Suprapubic skin (tissue), 4 donors: ENCODE data around the gene GCSAM. TPM values are rescaled to one million over a fixed set of nuclear protein-coding genes. Genes with fewer than 3 reads are reported as not detected.

ENCODE experiments used
- DNase-seq, 2 donors: peaks; one replicate each; pipeline ENCODE4 v3.0.0-alpha.2; 2019; ENCODE audit warnings: low spot score in 2 of 2
- H3K27ac ChIP-seq: fragments of 200-600 bp; sonication (generic); one replicate; pipeline ENCODE4 v1.5.1; 2019
- H3K27me3 ChIP-seq: fragments of 200-600 bp; sonication (generic); one replicate; pipeline ENCODE4 v1.5.1; 2019
- H3K36me3 ChIP-seq: fragments of 200-600 bp; sonication (generic); one replicate; pipeline ENCODE4 v1.5.1; 2019
- H3K4me1 ChIP-seq: fragments of 200-600 bp; sonication (generic); one replicate; pipeline ENCODE4 v1.5.1; 2019
- H3K4me3 ChIP-seq: fragments of 200-600 bp; sonication (generic); one replicate; pipeline ENCODE4 v1.5.1; 2019; ENCODE audit warnings: mild to moderate bottlenecking
- H3K9me3 ChIP-seq: fragments of 200-600 bp; sonication (generic); one replicate; pipeline ENCODE4 v1.5.1; 2019
- EP300 ChIP-seq: sonication (generic); formaldehyde crosslinking; IDR thresholded peaks from one replicate; pipeline ENCODE4 v1.6.1; 2017; ENCODE audit warnings: antibody characterized with exemption
- POLR2A ChIP-seq, 2 donors: fragments of 450-650 bp; IDR thresholded peaks; one replicate each; pipeline ENCODE4 v1.6.1; 2017; ENCODE audit warnings: antibody characterized with exemption in 2 of 2, mild to moderate bottlenecking in 2 of 2, moderate library complexity in 2 of 2
- POLR2AphosphoS5 ChIP-seq, 3 donors: sonication (generic); formaldehyde crosslinking; IDR thresholded peaks; one replicate each; pipeline ENCODE4 v1.6.1; 2017; ENCODE audit warnings: antibody characterized with exemption in 3 of 3
- WGBS: methylation state at CpG from one replicate; pipeline ENCODE4 v1.1.5; 2018; 5-methylcytosine and 5-hydroxymethylcytosine counted together
- total RNA-seq, 4 donors: library from RNA; depleted of rRNA; stranded (reverse); fragments of >200 nt; gene quantifications; one replicate each; pipeline ENCODE4 v1.1.0, GENCODE V29; 2016
- TF ChIP-seq, protein P1 (sequence below), 2 donors: fragments of 200-600 bp in 1 of 2; fragments of 450-650 bp in 1 of 2; sonication (generic) in 1 of 2; IDR thresholded peaks; one replicate each; pipeline ENCODE4 v1.5.1; 2016 to 2019; ENCODE audit warnings: antibody characterized with exemption in 2 of 2, mild to moderate bottlenecking in 1 of 2, moderate library complexity in 1 of 2

GCSAM gene
- total RNA-seq, 4 donors from 2014 or later = 0.62 to 1.4 (median 1.3) TPM

DNA sequence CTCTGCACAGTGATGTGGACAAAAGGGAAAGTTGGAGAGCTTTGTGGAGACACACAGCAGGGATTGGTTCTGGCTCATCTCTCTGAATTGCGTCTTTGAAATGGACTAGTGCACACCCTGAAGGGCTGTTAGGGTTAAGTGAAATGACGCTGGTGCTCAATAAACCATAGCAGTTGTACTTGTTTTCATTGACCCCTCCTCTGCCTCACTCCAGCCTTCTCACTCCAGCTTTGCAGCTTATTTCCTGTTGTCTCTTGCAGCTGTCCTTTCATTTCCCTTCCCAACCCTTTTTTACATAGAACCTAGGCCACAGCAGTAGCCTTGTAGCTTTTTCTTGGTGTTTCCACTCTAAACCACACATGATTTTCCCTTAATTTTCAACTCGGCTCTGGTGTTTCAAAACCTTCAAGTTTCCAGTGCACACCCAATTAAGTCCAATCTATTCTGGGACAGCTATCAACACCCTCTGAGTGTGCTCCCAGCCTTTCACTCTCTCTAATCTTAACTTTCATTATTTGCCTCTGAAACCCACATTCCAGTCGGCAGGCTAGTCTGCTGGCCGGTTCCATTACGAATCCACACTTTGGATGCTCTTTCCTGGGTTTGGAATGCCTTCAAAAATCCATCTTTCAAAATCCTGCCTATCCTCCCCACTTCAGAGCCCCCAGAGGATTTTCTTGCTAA is 40.4 kb downstream of the GCSAM start:
- TF ChIP-seq, protein P1, sequence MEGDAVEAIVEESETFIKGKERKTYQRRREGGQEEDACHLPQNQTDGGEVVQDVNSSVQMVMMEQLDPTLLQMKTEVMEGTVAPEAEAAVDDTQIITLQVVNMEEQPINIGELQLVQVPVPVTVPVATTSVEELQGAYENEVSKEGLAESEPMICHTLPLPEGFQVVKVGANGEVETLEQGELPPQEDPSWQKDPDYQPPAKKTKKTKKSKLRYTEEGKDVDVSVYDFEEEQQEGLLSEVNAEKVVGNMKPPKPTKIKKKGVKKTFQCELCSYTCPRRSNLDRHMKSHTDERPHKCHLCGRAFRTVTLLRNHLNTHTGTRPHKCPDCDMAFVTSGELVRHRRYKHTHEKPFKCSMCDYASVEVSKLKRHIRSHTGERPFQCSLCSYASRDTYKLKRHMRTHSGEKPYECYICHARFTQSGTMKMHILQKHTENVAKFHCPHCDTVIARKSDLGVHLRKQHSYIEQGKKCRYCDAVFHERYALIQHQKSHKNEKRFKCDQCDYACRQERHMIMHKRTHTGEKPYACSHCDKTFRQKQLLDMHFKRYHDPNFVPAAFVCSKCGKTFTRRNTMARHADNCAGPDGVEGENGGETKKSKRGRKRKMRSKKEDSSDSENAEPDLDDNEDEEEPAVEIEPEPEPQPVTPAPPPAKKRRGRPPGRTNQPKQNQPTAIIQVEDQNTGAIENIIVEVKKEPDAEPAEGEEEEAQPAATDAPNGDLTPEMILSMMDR (IDR thresholded peaks at IDR 0.05) = no peak
- no peak for DNase-seq
- Histone ChIP-seq H3K4me3 (no peak overlapping the region), H3K27ac (no peak overlapping the region), H3K27me3 (no peaks in the 10 kb centered on the region), H3K36me3 (no peaks in the 10 kb centered on the region), H3K9me3 (no peaks in the 10 kb centered on the region), H3K4me1 (peaks cover 18% of the 10 kb centered on the region)
- WGBS = 41% methylated on average over 6 of the region's 6 CpGs

DNA sequence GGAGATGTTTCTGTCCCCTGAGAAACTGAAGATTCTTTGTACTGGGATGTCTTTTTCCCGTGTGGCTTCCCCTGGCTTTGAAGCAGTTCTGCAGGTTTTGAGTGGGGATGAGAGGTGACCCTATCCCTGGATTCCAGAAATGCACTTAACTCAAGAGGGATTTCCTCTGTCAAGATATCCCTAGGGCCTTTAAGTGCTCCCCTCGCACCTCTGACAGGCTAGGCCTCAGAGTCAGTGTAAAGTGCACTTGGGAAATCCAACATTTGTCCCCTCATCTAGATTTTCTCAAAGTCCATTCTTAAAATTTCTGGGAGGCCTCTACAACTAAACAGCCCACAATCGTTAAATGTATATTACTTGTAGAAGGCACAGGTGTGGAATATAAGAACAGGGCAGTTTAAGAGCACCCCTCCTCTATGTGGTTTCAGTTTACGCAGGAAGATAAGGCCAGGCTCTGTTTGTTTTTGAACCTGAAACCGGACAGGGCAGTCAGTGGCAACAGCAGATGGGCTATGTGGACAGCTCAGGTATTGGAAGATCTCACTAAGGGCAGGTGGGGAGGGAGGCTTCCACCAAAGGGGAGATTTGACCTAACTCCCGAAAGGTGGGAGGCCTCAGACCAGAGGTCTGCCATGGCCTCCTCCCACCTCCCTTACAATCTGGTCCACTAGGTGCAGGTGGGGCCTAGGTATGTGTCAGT is 42.0 kb downstream of the GCSAM start:
- DNase-seq = no peak
- TF ChIP-seq, protein P1 (IDR thresholded peaks at IDR 0.05) = no peak
- no peaks in the 10 kb centered on the region for H3K36me3 ChIP-seq
- WGBS = 82% methylated on average over 5 of the region's 6 CpGs
- H3K27me3 ChIP-seq = no peaks in the 10 kb centered on the region
- H3K4me1 ChIP-seq = peaks cover 28% of the 10 kb centered on the region
- no peaks in the 10 kb centered on the region for H3K9me3 ChIP-seq
- H3K4me3 ChIP-seq = no peak overlapping the region
- no peak overlapping the region for H3K27ac ChIP-seq

DNA sequence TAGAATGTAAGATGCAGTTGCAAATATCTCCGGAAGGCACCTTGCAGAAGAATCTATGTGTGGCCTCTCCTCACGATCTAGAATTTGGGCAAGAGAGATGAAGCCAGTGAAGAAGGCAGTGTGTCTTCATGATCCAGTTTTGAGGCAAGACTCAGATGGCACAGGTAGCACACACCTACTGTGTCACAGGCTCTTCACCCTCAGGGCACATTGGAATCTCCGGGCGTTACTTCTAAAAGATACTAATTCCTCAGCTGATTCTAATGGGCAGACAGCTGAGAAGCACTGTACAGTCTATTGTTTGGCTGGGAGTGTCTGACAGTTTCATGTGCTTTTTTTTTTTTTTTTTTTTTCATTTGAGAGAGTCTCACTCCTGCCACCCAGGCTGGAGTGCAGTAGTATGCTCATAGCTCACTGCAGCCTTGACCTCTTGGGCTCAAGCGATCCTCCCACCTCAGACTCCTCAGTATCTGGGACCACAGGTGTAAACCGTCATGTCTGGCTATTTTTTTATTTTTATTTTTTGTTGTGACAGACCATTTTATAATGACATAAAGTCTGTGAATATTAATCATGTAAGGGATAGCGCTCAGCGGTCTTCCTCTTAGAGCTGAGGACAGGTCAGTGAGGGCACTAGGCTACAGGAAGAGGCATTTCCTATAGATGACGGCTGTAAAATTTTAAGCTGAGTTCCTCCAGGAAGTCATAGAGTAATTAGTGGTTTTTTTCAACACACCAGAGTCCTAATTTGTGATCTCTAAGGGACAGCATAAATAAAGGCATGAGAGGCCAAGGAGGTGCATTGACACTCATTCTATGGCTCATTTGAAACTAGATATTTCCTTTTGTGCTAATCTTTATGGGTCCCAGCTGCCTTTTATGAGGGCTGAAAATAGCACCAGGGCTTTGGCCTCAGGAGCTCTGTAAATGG is 42.8 kb downstream of the GCSAM start:
- Histone ChIP-seq H3K9me3 (no peaks in the 10 kb centered on the region), H3K27me3 (no peaks in the 10 kb centered on the region), H3K4me1 (peaks cover 34% of the 10 kb centered on the region), H3K27ac (no peak overlapping the region), H3K4me3 (no peak overlapping the region), H3K36me3 (no peaks in the 10 kb centered on the region)
- DNase-seq = no peak
- 69% methylated on average over 9 of the region's 9 CpGs for WGBS
- TF ChIP-seq POLR2A (IDR thresholded peaks at IDR 0.05) (no peak), POLR2AphosphoS5 (IDR thresholded peaks at IDR 0.05) (no peak), EP300 (no peak)
- TF ChIP-seq, protein P1 (IDR thresholded peaks at IDR 0.05) = no peak

DNA sequence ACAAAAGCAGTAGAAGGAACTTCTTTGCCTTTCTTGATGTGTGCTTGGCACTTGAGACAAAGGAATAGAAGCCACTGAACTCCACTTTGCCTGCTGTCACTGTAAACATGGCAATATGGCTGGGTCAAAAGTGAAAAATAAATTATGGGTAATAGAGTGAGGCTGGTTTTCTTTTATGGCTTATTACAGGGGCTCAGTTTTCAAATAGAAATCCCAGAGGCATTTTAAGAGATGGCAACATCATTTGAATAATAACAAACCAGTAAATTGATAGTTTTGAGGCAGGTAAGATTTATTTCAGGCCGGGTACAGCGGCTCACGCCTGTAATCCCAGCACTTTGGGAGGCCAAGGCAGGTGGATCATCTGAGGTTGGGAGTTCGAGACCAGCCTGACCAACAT is 44.1 kb downstream of the GCSAM start:
- H3K36me3 ChIP-seq = no peaks in the 10 kb centered on the region
- H3K4me3 ChIP-seq = no peak overlapping the region
- WGBS = 62% methylated on average over 4 of the region's 4 CpGs
- DNase-seq = no peak
- H3K9me3 ChIP-seq = no peaks in the 10 kb centered on the region
- TF ChIP-seq POLR2A (IDR thresholded peaks at IDR 0.05) (no peak), EP300 (no peak), POLR2AphosphoS5 (IDR thresholded peaks at IDR 0.05) (no peak)
- TF ChIP-seq, protein P1 (IDR thresholded peaks at IDR 0.05) = no peak
- H3K27ac ChIP-seq = no peak overlapping the region
- peaks cover 34% of the 10 kb centered on the region for H3K4me1 ChIP-seq
- H3K27me3 ChIP-seq = no peaks in the 10 kb centered on the region

DNA sequence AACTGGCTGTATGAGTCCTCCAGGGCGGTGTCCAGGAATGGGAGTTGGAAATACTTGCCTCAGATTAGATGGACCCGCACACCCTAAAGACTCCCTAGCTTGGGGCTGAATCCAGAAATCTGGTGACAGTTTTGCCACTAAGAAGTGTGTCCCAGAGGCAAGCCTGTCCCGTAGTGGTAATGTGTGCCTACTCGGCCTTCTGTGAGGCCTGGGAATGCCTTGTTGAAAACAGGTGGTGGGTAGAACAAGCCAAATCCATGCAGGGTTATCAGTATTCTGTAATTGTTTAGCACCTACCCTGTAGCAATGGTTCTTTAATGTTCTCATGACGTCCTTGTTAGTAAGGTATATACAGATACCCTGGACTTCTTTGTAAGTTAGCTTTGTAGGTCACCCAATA is 45.3 kb downstream of the GCSAM start:
- Histone ChIP-seq H3K27me3 (no peaks in the 10 kb centered on the region), H3K27ac (peak overlapping the region; percentile 84), H3K4me1 (peaks cover 34% of the 10 kb centered on the region), H3K36me3 (no peaks in the 10 kb centered on the region), H3K4me3 (peak overlapping the region; percentile 69), H3K9me3 (no peaks in the 10 kb centered on the region)
- no peak for DNase-seq
- 75% methylated on average over 5 of the region's 5 CpGs for WGBS
- TF ChIP-seq POLR2AphosphoS5 (IDR thresholded peaks at IDR 0.05) = no peak
- no peak for TF ChIP-seq EP300
- TF ChIP-seq, protein P1 (IDR thresholded peaks at IDR 0.05) = no peak
- no peak for TF ChIP-seq POLR2A (IDR thresholded peaks at IDR 0.05)
